EH (cell line): ENCODE measurements around the gene EZR.
A peak's percentile ranks its signal among the peaks of the same experiment; 100 is the strongest.

Experiments
- DNase-seq: peaks from one replicate; pipeline ENCODE4 v3.0.0-alpha.2; 2015; ENCODE audit warnings: low read depth

EZR gene

GRCh38 chr6:158775832-158776231 lies 43.3 kb downstream of the EZR start:
- no peak for DNase-seq

DNA sequence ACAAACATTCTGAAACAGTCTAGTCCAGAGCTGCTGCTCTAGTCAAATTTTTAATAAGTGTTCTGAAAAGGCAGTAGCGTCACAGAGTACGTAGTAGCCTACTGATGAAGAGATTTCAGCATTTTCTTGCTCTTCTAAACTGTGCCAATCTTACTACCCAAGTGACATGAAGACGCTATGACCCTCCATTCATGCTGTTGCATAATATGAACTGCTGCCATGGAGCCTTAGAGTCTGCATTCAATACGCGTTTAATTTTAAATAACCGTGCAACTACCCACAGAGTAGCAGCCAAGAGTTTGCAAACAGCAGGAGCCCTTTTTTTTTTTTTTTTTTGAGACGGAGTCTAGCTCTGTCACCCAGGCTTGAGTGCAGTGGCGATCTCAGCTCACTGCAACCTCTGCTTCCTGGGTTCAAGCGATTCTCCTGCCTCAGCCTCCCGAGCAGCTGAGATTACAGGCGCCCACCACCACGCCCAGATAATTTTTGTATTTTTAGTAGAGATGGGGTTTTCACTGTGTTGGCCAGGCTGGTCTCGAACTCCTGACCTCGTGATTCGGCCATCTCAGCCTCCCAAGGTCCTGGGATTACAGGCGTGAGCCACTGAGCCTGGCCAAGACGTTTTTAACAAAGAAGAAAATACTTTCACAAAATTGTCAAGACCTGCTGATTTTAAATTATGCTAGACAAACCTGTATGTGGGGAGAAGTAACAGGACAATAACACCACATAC lies 44.3 kb downstream of the EZR start:
- no peak for DNase-seq

DNA sequence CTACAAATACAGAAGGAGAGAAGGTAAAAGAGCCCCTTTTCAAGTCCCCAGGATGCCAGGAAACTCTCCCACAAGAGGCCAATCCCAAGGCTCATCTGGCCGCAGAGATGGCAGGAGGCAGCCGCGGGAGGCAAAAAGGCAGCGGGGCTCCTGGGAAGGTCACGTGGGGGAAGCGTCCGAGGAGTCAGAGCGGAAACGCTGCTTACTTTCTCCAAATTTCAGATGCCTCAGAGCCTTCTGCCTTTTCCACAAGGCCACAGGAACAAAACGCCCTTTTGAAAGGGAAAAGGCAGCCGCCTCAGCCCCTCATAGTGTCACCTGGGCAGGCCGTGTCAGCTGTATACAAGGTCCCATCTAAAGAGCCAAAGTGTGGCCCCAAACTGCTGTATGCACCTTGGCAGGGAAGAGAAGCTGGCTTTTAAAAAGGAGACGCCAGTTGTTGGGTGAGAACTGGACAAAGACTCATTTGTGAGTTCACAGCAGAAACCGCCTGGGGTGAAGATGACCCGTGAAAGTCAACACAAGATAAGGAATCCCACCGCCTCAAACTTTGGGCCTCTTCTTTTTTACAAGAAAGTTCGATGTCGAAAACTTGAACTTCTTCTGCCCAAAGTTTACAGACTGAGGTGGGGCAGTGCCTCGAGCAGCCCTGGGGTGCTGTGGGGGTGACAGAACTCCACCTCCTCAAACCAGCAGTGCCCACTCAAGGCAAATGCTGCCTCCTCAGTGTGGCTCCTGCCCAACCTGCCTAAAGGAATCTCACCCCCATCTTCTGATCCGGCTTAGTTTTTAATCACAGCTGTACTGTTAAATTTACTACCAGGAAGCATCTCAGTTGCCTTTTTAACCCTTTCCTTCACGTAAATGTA lies 45.4 kb downstream of the EZR start:
- DNase-seq: no peak

GRCh38 chr6:158772851-158773371 lies 46.3 kb downstream of the EZR start:
- DNase-seq: peak; percentile 46

DNA sequence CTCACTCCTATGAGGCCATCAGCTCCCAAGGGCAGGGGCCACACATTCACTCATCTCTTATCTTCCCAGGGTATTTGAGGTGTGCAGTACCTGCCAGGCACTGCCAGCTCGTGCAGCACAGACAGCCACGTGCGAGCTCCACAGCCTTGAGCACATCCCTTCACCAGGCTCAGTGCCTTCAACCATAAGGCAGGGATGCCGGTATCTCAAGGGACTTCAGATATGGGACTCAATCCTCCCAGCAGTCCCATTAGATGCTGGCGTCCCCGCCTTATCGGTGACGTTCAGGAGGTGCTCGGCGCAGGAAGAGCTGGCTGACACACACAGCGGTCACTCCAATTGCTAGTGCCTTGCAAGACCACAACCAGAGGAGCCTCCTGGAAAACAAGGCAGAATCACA lies 47.0 kb downstream of the EZR start:
- DNase-seq: no peak

DNA sequence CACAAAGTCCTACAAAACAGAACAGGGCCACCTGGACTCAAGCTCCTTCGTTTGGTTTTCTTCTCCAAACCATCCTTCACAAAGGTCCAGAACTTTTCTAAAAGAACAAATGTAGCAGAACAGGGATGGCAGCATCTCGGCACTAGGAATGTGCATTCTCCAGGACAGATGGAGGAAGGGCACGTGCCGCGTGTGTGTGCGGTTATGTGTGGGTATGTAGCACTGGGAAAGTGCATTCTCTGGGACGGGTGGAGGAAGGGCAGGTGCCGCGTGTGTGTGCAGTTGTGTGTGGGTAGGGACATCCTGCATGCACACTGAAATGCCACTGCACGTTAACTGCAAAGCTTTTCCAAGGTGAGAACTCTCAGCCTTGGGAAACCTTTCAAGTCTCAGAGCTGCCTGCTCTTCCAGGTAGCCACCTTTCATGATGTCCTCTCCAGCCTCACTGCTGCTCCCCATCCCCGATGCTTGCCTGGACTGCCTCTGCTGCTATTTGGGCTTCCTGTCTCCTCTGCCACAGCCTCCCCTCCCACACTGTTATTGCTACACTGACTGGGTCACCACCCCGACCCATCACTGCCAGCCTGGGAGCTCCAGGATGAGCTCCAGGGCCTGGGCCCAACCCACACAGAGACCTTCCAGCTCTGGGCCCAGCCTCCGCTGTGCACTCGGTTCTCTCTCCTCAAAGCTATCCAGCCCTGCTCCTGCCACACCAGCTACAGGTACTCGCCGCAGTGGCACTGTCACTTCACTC lies 47.6 kb downstream of the EZR start:
- DNase-seq: no peak

DNA sequence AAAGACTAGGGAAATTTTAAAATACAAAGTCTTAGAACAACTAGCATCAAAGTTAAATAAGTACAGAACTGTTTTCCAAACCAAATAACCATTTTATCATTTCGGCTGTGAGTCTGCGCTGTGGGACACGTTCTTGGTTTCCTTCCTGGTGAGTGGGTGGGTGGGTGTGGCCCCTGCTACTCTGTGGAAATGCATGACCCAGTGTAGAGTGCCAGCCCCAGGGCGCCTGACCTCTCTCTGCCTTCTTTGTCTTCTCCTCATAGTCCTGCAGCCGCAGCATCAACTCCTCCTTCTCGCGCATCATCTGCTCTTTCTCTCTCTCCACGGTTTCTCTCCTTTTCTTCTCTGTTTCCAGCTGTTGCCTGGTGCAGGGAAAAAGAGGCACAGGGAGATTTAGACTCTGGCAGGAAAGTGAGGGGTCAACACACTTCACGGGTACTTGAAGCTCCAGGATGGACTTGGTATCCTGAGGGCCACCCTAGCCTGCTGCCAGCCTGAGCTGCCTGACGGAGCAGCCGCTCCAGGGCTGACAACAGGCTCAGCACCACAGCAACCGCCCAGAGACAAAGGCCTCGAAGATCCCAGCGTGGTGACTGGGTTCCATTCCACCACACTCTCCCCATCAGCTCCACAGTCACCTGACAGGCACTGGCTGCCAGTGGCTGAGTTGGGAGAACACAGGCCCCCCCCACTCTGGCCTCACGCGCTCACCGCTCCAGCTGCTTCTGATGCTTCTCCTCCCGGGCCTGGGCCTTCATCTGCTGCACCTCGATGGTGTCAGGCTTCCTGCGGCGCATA lies 48.4 kb downstream of the EZR start:
- DNase-seq: no peak

DNA sequence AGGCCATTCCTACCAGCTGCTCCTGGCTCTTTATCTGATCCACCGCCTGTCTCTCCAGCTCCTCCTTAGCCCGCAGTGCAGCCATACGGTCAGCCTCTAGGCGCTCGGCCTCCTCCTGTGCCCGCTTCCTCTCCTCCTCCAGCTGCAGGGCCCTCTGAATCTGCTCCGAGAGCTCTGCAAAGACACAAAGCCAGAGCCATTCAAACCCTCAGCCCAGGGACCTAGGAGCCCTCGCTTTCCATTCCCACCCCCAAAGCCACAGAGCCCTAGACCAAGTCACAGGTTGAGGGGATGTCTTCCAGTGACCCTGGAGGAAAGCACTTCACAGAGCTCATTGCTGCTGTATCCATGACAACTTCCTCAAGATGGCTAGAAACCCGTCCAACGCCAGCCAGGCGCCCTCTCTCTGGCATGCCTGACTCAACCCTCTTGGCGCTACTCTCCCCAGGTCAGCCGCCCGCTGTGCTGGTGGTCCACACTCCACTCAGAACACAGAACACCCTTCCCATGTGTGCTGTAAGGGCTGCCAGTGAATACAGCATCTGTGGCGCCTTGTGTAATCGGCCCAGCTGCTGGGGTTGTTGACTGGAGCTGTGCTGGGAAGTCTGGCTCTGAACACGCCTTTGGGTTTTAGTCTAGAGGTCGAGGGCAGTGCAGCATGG lies 49.3 kb downstream of the EZR start:
- DNase-seq: no peak

GRCh38 chr6:158769234-158769770 lies 49.9 kb downstream of the EZR start:
- no peak for DNase-seq

GRCh38 chr6:158768436-158768835 lies 50.7 kb downstream of the EZR start:
- no peak for DNase-seq

DNA sequence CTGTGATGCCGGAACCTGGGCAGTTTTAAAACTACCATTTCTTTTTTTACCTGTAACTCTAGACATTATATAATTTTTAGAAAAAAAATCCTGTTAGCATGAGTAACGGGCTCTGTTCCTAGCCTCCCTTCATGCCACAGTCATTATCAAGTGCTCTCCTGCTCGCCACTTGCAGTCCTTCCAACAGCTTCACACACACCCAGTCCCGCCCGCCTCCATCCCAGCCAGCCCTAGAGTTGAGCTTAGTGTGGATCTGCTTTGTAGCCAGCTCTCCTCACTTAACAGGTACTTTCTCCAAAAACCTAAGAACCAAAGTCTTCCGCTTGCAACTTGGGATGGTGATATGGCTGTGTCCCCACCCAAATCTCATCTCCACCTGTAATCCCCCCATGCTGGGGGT lies 51.5 kb downstream of the EZR start:
- DNase-seq: no peak

DNA sequence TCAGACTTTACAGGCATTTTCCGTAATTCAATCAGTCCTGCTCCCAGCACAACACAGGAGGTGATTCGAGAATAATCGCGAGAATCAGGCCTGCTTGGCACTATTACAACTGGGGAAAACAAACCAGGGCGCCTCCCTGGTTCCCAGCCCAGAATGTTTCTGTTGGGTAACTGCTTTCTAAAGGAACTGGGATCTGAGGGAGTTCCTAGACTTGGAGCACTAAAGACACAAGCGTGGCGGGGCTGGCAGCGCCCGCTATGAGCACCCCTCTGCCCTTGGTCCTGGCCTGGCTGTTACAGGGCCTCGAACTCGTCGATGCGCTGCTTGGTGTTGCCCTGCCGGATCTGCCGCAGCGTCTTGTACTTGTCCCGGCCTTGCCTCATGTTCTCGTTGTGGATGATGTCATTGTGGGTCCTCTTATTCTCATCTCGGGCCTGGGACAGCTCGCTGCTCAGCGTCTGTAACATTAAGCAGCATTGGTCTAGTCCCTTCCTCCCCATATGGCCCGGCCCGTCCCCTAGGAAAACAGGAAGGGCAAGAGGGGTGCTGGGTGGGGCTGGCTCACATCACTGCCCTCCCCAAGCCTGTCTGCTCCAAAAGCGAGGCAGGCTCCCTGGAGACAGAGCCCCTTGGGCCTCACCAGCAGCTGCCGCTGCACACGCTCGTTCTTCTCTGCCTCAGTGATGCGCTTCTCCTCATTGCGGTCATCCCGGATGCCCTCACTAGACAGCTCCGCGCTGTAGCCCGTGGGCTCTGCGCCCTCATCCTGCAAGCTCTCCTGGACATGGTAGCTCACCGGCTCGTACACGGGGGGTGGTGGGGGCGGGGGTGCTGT lies 52.3 kb downstream of the EZR start:
- no peak for DNase-seq

DNA sequence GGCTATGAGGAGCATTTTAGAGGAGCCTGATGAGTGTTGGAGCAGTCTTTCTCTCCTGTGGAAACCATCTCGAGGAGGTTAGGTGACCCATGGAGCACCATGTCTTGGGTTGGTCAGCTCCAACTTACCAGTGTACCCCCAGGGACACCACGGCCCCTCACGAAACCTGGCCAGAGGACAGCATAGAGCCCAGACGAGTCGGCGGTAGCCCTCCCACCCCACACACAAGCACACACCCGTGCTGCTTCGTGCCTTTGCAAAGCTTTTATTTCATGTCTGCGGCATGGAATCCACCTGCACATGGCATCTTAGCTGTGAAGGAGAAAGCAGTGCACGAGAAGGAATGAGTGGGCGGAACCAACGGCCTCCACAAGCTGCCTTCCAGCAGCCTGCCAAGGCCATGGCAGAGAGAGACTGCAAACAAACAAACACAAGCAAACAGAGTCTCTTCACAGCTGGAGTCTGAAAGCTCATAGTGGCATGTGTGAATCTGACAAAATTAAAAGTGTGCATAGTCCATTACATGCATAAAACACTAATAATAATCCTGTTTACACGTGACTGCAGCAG lies 53.6 kb downstream of the EZR start:
- DNase-seq: no peak

GRCh38 chr6:158764926-158765325 lies 54.2 kb downstream of the EZR start:
- no peak for DNase-seq

GRCh38 chr6:158764183-158764849 lies 54.9 kb downstream of the EZR start:
- no peak for DNase-seq

GRCh38 chr6:158763434-158764182 lies 55.6 kb downstream of the EZR start:
- DNase-seq: no peak

DNA sequence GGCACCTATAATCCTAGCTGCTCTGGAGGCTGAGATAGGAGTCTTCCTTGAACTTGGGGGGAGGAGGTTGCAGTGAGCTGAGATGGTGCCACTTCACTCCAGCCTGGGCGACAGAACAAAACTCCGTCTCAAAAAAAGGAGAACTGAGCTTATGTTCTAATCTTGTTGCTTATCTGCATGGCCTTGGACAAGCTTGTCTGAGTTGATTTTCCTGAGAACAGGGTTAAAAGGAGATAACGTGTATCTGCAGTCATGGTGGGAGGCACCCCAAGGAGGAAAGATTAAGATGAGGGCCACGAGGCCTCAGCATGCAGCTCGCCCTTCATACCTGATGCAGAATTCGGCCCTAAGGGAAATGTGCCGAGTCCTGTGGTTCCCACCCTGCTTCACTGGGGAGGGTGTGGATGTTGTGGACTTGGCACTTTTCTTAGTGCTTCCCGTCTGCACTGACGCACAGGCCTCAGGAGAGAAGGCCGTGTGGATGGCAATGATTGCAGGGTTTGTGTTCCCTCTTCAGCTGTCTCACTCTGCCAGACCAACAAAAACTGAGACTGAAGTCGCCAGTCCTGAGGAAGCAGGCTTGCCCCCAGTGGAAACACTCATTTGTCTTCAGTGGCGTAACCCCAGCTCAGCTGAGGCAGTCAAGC lies 56.3 kb downstream of the EZR start:
- DNase-seq: no peak

DNA sequence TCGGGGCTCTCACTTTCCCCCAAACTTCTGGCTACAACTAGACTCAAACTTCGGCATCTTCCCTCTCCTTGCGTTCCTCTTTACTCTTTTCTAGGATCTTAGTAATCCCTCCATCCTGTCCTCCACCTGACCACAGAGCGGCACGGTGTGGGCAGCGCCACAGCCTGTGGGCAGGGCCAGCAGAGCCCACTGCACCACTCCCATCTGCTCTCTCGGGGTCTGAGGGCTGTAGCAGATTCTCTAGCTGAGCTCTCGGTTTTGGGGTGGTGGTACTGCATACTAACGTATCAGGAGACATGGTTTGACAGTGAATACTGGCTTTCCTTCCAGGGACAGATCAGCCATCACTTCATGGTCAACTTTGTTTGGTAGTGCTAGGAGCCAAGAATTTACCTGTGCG lies 57.4 kb downstream of the EZR start:
- DNase-seq: no peak
